Measurements from ENCODE around the gene DNAI2.

Gene DNAI2

GRCh38 chr17:74233937-74234336 is 40.1 kb upstream of the DNAI2 start:
- Histone ChIP-seq H3K4me1 (ENCODE audit: low read depth, poor library complexity, severe bottlenecking) (no peaks in the 10 kb centered on the region), H3K27ac (no peak overlapping the region), H3K9ac (no peak overlapping the region), H4K20me1 (ENCODE audit: insufficient read depth) (no peaks in the 10 kb centered on the region), H3K36me3 (ENCODE audit: insufficient read depth) (no peaks in the 10 kb centered on the region), H2AFZ (ENCODE audit: low read depth) (no peak overlapping the region), H3K79me2 (ENCODE audit: insufficient read depth, low read depth) (no peaks in the 10 kb centered on the region), H3K4me2 (no peak overlapping the region), H3K4me3 (IDR thresholded peaks at IDR 0.05; ENCODE audit: insufficient read depth, low read depth, low read length) (no peak overlapping the region), H3K27me3 (ENCODE audit: insufficient read depth, low read depth) (no peaks in the 10 kb centered on the region)
- no peak for TF ChIP-seq CTCF (conservative IDR thresholded peaks at IDR 0.05; ENCODE audit: low read depth, low read length)

- TF ChIP-seq CTCF (conservative IDR thresholded peaks at IDR 0.05; ENCODE audit: low read depth, low read length), result no peak
- no peak overlapping the region for H3K4me3 ChIP-seq (IDR thresholded peaks at IDR 0.05; ENCODE audit: insufficient read depth, low read depth, low read length)
- no peaks in the 10 kb centered on the region for H3K4me1 ChIP-seq (ENCODE audit: low read depth, poor library complexity, severe bottlenecking)
- H3K27me3 ChIP-seq (ENCODE audit: insufficient read depth, low read depth), result no peaks in the 10 kb centered on the region
- no peak overlapping the region for H3K27ac ChIP-seq
- no peaks in the 10 kb centered on the region for H3K79me2 ChIP-seq (ENCODE audit: insufficient read depth, low read depth)
- H3K4me2 ChIP-seq, result no peak overlapping the region
- H2AFZ ChIP-seq (ENCODE audit: low read depth), result no peak overlapping the region
- no peak overlapping the region for H3K9ac ChIP-seq
- no peaks in the 10 kb centered on the region for H4K20me1 ChIP-seq (ENCODE audit: insufficient read depth)
- H3K36me3 ChIP-seq (ENCODE audit: insufficient read depth), result no peaks in the 10 kb centered on the region
Measured at GRCh38 chr17:74234486-74234885, 39.5 kb upstream of the DNAI2 start.

- Histone ChIP-seq H4K20me1 (ENCODE audit: insufficient read depth) (no peaks in the 10 kb centered on the region), H3K36me3 (ENCODE audit: insufficient read depth) (no peaks in the 10 kb centered on the region), H3K9ac (no peak overlapping the region), H3K4me1 (ENCODE audit: low read depth, poor library complexity, severe bottlenecking) (no peaks in the 10 kb centered on the region), H3K79me2 (ENCODE audit: insufficient read depth, low read depth) (no peaks in the 10 kb centered on the region), H3K27ac (no peak overlapping the region), H3K4me3 (IDR thresholded peaks at IDR 0.05; ENCODE audit: insufficient read depth, low read depth, low read length) (no peak overlapping the region), H2AFZ (ENCODE audit: low read depth) (no peak overlapping the region), H3K4me2 (no peak overlapping the region), H3K27me3 (ENCODE audit: insufficient read depth, low read depth) (no peaks in the 10 kb centered on the region)
- no peak for TF ChIP-seq CTCF (conservative IDR thresholded peaks at IDR 0.05; ENCODE audit: low read depth, low read length)
Measured at GRCh38 chr17:74235040-74235581, 38.9 kb upstream of the DNAI2 start.

GRCh38 chr17:74235911-74236371 is 38.1 kb upstream of the DNAI2 start:
- TF ChIP-seq CTCF (conservative IDR thresholded peaks at IDR 0.05; ENCODE audit: low read depth, low read length), result no peak
- no peaks in the 10 kb centered on the region for H3K27me3 ChIP-seq (ENCODE audit: insufficient read depth, low read depth)
- H4K20me1 ChIP-seq (ENCODE audit: insufficient read depth), result no peaks in the 10 kb centered on the region
- no peak overlapping the region for H3K4me2 ChIP-seq
- H2AFZ ChIP-seq (ENCODE audit: low read depth), result no peak overlapping the region
- no peak overlapping the region for H3K27ac ChIP-seq
- no peak overlapping the region for H3K9ac ChIP-seq
- H3K4me1 ChIP-seq (ENCODE audit: low read depth, poor library complexity, severe bottlenecking), result no peaks in the 10 kb centered on the region
- H3K36me3 ChIP-seq (ENCODE audit: insufficient read depth), result no peaks in the 10 kb centered on the region
- H3K79me2 ChIP-seq (ENCODE audit: insufficient read depth, low read depth), result no peaks in the 10 kb centered on the region
- no peak overlapping the region for H3K4me3 ChIP-seq (IDR thresholded peaks at IDR 0.05; ENCODE audit: insufficient read depth, low read depth, low read length)
